ENCODE measurements around the gene PNCK.

PNCK gene

GRCh38 chrX:153644356-153645125 is 29.1 kb downstream of the PNCK start:
- TF ChIP-seq, protein P1, sequence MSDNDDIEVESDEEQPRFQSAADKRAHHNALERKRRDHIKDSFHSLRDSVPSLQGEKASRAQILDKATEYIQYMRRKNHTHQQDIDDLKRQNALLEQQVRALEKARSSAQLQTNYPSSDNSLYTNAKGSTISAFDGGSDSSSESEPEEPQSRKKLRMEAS (IDR thresholded peaks at IDR 0.05), result no peak
- 0 out of 2 replicates have a peak, but pooled peaks have one; percentile 32 for TF ChIP-seq ZBTB7A (IDR thresholded peaks at IDR 0.05; ENCODE audit: low read depth)

- TF ChIP-seq USF1 (IDR thresholded peaks at IDR 0.05) (0 out of 2 replicates have a peak, but pooled peaks have one; percentile 13), NFIC (IDR thresholded peaks at IDR 0.05) (no peak)
- TF ChIP-seq, protein P1 (IDR thresholded peaks at IDR 0.05), result peak; percentile 35; the same call in 1 of the 2 replicates
Measured at GRCh38 chrX:153643431-153644351, 29.9 kb downstream of the PNCK start.

GRCh38 chrX:153642655-153643430 is 30.8 kb downstream of the PNCK start:
- TF ChIP-seq EP300 (IDR thresholded peaks at IDR 0.05; ENCODE audit: borderline replicate concordance) (no peak), CREB1 (IDR thresholded peaks at IDR 0.05; ENCODE audit: low read depth) (no peak), TEAD4 (IDR thresholded peaks at IDR 0.05) (no peak), CEBPB (IDR thresholded peaks at IDR 0.05) (no peak), EGR1 (IDR thresholded peaks at IDR 0.05) (no peak), ZBTB7A (IDR thresholded peaks at IDR 0.05; ENCODE audit: low read depth) (no peak), FOXM1 (IDR thresholded peaks at IDR 0.05; ENCODE audit: borderline replicate concordance, low read depth) (no peak), TCF12 (IDR thresholded peaks at IDR 0.05; ENCODE audit: low read depth) (no peak), YY1 (IDR thresholded peaks at IDR 0.05; ENCODE audit: low read depth) (no peak), NFIC (IDR thresholded peaks at IDR 0.05) (no peak), USF1 (IDR thresholded peaks at IDR 0.05) (no peak), RAD21 (IDR thresholded peaks at IDR 0.05; ENCODE audit: low read depth) (no peak), TAF1 (IDR thresholded peaks at IDR 0.05; ENCODE audit: low read depth) (no peak)
- TF ChIP-seq, protein P2, sequence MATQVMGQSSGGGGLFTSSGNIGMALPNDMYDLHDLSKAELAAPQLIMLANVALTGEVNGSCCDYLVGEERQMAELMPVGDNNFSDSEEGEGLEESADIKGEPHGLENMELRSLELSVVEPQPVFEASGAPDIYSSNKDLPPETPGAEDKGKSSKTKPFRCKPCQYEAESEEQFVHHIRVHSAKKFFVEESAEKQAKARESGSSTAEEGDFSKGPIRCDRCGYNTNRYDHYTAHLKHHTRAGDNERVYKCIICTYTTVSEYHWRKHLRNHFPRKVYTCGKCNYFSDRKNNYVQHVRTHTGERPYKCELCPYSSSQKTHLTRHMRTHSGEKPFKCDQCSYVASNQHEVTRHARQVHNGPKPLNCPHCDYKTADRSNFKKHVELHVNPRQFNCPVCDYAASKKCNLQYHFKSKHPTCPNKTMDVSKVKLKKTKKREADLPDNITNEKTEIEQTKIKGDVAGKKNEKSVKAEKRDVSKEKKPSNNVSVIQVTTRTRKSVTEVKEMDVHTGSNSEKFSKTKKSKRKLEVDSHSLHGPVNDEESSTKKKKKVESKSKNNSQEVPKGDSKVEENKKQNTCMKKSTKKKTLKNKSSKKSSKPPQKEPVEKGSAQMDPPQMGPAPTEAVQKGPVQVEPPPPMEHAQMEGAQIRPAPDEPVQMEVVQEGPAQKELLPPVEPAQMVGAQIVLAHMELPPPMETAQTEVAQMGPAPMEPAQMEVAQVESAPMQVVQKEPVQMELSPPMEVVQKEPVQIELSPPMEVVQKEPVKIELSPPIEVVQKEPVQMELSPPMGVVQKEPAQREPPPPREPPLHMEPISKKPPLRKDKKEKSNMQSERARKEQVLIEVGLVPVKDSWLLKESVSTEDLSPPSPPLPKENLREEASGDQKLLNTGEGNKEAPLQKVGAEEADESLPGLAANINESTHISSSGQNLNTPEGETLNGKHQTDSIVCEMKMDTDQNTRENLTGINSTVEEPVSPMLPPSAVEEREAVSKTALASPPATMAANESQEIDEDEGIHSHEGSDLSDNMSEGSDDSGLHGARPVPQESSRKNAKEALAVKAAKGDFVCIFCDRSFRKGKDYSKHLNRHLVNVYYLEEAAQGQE (IDR thresholded peaks at IDR 0.05; ENCODE audit: low read depth), result no peak
- TF ChIP-seq, protein P1 (IDR thresholded peaks at IDR 0.05), result no peak

DNA sequence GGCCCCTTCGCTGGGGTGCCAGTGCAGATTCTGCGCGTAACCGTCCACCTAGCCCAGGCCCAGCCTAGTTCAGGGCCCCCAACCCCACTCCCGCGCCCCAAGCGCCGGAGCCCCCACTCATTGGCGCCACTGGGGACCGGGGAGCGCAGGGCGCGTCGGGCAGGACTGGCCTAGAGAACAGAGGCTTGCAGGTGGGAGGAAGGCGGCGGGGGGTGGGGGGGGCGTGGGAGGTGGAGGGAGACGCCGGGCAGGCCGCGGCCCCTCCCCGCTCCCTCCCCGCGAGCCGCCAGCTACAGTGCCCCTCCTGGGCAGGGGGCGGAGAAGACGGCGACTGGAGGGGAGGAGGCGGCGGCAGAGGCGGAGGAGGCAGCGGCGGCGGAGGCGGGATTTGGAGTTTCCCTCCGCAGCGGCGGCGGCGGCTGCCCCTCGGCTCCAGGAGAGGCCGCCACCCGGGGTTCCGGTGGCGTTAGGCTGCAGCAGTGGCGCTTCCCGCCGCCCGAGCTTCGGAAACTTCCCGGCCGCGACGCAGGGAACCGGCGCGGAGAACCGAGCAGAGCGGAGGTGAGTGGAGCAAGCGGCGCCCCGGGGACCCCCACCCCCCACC is 31.5 kb downstream of the PNCK start:
- TF ChIP-seq FOXM1 (IDR thresholded peaks at IDR 0.05; ENCODE audit: borderline replicate concordance, low read depth), result no peak
- TF ChIP-seq TEAD4 (IDR thresholded peaks at IDR 0.05), result no peak
- no peak for TF ChIP-seq YY1 (IDR thresholded peaks at IDR 0.05; ENCODE audit: low read depth)
- no peak for TF ChIP-seq TCF12 (IDR thresholded peaks at IDR 0.05; ENCODE audit: low read depth)
- TF ChIP-seq RAD21 (IDR thresholded peaks at IDR 0.05; ENCODE audit: low read depth), result no peak
- TF ChIP-seq, protein P1 (IDR thresholded peaks at IDR 0.05), result no peak
- TF ChIP-seq TAF1 (IDR thresholded peaks at IDR 0.05; ENCODE audit: low read depth), result no peak
- no peak for TF ChIP-seq EP300 (IDR thresholded peaks at IDR 0.05; ENCODE audit: borderline replicate concordance)
- TF ChIP-seq, protein P2 (IDR thresholded peaks at IDR 0.05; ENCODE audit: low read depth), result no peak
- no peak for TF ChIP-seq CREB1 (IDR thresholded peaks at IDR 0.05; ENCODE audit: low read depth)
- TF ChIP-seq NFIC (IDR thresholded peaks at IDR 0.05), result no peak
- TF ChIP-seq USF1 (IDR thresholded peaks at IDR 0.05), result no peak
- TF ChIP-seq ZBTB7A (IDR thresholded peaks at IDR 0.05; ENCODE audit: low read depth), result no peak
- TF ChIP-seq EGR1 (IDR thresholded peaks at IDR 0.05), result no peak
- TF ChIP-seq CEBPB (IDR thresholded peaks at IDR 0.05), result no peak
